ENCODE measurements around the gene ZFPM1. TPM values are rescaled to one million over a fixed set of nuclear protein-coding genes. Genes with fewer than 3 reads are reported as not detected.
A peak's percentile ranks its signal among the peaks of the same experiment; 100 is the strongest.

The ZFPM1 gene
- total RNA-seq, 2 experiments from 2014 or later, result 19.0 to 19.2 TPM

DNA sequence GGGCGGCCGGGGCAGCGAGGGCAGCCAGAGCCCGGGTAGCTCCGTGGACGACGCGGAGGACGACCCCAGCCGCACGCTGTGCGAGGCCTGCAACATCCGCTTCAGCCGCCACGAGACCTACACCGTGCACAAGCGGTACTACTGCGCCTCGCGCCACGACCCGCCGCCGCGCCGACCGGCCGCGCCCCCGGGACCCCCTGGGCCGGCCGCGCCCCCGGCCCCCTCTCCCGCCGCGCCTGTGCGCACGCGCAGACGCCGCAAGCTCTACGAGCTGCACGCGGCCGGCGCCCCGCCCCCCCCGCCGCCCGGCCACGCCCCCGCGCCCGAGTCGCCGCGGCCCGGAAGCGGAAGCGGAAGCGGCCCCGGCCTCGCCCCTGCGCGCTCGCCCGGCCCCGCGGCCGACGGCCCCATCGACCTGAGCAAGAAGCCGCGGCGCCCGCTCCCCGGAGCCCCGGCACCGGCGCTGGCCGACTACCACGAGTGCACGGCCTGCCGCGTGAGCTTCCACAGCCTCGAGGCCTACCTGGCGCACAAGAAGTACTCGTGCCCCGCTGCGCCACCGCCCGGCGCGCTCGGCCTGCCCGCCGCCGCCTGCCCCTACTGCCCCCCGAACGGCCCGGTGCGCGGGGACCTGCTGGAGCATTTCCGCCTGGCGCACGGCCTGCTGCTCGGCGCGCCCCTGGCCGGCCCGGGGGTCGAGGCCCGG, 81.0 kb downstream of the ZFPM1 start:
- Mint-ChIP-seq H3K4me3 (no peak overlapping the region), H3K27ac (no peak overlapping the region), H3K9me3 (no peaks in the 10 kb centered on the region), H3K36me3 (peaks cover 2% of the 10 kb centered on the region), H3K4me1 (peaks cover 5% of the 10 kb centered on the region), H3K27me3 (no peaks in the 10 kb centered on the region)
- POLR2A ChIA-PET, result no interaction called here
- DNase-seq (peak; percentile 91), ATAC-seq (ENCODE audit: low read depth) (peak; percentile 80)

DNA sequence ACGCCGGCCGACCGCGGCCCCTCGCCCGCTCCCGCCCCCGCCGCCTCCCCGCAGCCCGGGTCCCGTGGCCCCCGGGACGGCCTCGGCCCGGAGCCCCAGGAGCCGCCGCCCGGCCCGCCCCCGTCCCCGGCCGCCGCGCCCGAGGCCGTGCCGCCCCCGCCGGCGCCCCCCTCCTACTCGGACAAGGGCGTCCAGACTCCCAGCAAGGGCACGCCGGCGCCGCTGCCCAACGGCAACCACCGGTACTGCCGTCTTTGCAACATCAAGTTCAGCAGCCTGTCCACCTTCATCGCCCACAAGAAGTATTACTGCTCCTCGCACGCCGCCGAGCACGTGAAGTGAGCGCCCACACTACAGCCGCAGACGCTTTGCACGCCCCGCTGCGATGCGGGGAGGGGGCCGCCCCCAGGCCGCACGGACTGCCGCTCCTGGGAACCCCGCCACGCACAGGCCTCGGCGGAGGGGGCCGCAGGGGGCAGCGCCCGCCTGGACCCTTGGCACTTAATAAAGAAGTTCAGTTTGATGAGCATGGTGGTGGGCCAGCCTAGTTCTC, 81.6 kb downstream of the ZFPM1 start:
- Mint-ChIP-seq H3K4me1 (peaks cover 3% of the 10 kb centered on the region), H3K4me3 (peak overlapping the region; percentile 77), H3K36me3 (peaks cover 2% of the 10 kb centered on the region), H3K27me3 (no peaks in the 10 kb centered on the region), H3K27ac (peak overlapping the region; percentile 77), H3K9me3 (no peaks in the 10 kb centered on the region)
- no peak for DNase-seq
- peak; percentile 14 for ATAC-seq (ENCODE audit: low read depth)
- POLR2A ChIA-PET, result no interaction called here

DNA sequence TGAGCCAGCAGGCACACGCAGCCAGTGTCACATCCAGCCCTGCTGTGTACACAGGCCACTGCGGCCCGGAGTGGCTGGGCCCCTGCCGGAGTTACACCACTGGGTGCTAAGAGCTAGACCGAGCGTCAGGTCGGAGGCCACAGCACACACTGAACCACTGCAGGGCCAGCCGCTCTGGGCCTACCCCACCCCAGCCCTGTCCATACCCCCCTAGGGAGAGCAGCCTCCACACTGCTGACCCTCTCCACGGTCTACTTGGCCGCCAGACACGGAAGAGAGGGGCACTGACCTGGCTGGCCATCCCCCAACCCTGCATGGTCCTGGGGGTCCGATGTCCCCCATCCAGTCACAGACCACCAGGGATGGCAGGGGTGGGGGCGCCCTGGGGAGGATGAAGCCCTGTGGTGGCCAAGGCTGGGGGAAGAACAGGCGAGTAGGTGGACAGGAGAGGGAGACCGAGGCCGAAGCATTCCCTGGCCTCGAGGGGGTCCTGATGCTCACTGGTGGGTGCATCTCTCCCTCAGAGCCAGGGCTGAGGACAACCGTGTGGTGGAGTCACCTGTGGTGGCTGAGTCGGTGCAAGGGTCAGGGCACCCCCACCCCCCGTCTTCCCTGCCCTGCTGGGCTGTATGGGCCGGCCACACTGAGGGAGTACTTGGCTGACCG, 82.2 kb downstream of the ZFPM1 start:
- Mint-ChIP-seq H3K27ac (peak overlapping the region; percentile 75), H3K9me3 (no peaks in the 10 kb centered on the region), H3K27me3 (peaks cover 2% of the 10 kb centered on the region), H3K36me3 (peaks cover 2% of the 10 kb centered on the region), H3K4me1 (peaks cover 3% of the 10 kb centered on the region), H3K4me3 (peak overlapping the region; percentile 77)
- ATAC-seq (ENCODE audit: low read depth) (no peak), DNase-seq (no peak)
- POLR2A ChIA-PET, result interaction anchor here (0.9 kb wide), 1 partner anchor 35 kb away, joined by 3 read pairs; the partner anchor contains the start of gene ZC3H18

DNA sequence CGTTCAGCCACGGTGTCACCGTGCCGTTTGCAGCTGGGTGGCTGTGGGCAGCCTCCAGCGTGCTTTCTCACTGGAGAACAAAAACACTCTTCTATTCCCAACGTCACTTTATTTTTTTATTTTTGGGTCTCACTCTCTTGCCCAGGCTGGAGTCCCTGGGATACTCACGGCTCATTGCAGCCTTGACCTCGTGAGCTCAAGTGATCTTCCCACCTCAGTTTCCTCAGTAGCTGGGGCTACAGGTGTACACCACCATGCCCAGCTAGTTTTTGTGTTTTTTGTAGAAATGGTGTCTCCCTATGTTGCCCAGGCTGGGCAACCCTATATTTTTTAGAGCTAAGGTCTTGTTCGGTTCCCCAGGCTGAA, 82.8 kb downstream of the ZFPM1 start:
- no peaks in the 10 kb centered on the region for H3K9me3 Mint-ChIP-seq
- H3K4me3 Mint-ChIP-seq, result peak overlapping the region; percentile 77
- POLR2A ChIA-PET, result interaction anchor here (0.9 kb wide), 1 partner anchor 35 kb away, joined by 3 read pairs; the partner anchor contains the start of gene ZC3H18
- DNase-seq (no peak), ATAC-seq (ENCODE audit: low read depth) (no peak)
- H3K36me3 Mint-ChIP-seq, result peaks cover 2% of the 10 kb centered on the region
- H3K27ac Mint-ChIP-seq, result peak overlapping the region; percentile 75
- H3K27me3 Mint-ChIP-seq, result peaks cover 2% of the 10 kb centered on the region
- peaks cover 3% of the 10 kb centered on the region for H3K4me1 Mint-ChIP-seq

DNA sequence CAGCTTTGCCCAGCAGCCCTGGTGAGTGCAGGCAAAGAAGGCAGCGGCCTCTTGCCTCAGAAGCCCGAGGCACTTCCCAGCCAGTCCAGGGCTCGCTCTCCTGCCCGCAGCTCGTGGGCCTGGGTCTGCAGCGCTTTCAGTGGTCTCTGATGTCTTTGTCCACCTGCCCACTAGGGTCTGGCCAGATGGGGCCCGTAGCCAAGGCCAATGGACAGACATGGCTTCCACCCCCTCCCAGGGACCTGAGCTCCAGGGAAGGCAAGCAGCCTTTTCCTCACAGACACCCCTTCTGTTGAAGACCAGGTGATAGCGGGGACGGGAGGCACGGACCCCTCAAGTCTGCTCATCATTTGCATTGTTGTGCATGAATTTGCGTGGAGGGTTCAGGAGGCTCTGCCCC, 83.4 kb downstream of the ZFPM1 start:
- no peak for ATAC-seq (ENCODE audit: low read depth)
- Mint-ChIP-seq H3K36me3 (peaks cover 2% of the 10 kb centered on the region), H3K27me3 (peaks cover 2% of the 10 kb centered on the region), H3K9me3 (no peaks in the 10 kb centered on the region), H3K4me3 (no peak overlapping the region), H3K4me1 (peaks cover 3% of the 10 kb centered on the region), H3K27ac (no peak overlapping the region)
- DNase-seq, result no peak
- POLR2A ChIA-PET, result interaction anchor here (0.9 kb wide), 1 partner anchor 34 kb away, joined by 3 read pairs; the partner anchor contains the start of gene ZC3H18

DNA sequence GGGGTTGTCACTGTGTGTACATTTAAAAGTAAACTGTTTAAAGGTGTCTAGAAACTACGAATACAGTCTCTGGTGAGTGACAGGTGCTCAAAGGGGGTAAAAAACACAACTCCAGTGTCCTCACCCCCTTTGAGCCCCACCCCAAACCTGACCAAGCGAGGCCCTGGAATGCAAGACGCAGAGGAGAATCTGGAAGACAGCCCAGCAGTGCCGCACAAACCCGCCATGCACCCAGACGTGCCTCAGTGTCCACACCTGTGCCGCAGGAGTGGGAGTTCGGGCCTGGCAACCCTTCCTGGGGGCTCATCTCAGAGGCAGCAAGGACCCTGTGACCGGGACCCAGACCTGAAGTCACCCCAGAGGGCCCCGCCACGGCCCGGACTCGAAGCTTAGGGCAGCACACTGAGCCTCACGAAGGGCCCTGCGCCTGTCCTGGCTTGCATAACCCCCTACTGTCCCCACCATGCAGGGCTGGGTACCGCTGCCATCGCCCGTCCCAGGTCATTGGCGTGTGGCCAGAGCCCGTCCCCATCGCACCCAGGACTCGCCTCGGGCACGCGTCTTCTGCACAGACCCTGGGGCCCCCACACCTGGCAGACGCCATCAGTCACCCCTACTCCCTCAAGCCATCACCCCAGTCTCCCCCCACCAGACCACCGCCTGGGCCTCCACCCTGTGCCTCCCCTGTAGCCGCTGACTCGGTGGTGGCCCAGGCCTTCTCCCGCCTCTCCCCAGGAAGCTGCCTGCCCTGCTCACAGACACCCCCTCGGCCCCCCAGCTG, 84.1 kb downstream of the ZFPM1 start:
- peaks cover 3% of the 10 kb centered on the region for H3K4me1 Mint-ChIP-seq

DNA sequence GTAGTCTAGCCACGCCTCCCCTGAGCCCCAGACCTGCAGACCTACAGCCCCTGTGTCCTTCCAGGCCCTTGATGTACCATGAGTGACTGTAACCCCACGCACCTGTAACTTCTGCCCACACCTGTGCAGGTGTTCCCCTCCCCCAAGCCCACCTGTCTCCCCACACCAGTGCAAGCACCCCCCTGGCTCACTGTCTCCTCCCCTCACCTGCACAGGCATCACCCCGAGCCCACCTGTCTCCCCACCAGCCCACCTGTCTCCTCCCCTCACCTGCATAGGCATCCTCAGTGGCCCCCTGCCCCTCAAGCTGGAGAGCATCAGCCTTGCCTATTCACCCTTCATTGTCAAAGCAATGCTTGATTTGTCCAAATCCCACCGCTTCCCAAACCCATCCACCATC, 84.8 kb downstream of the ZFPM1 start:
- peak overlapping the region; percentile 8 for H3K4me3 Mint-ChIP-seq
- peak overlapping the region; percentile 21 for H3K27ac Mint-ChIP-seq
- POLR2A ChIA-PET, result interaction anchor here (1.0 kb wide), 1 partner anchor 85 kb away, joined by 4 read pairs; no protein-coding TSS in a partner anchor

More for the DNA sequence above, 84.1 kb downstream of the ZFPM1 start:
- peaks cover 5% of the 10 kb centered on the region for H3K27me3 Mint-ChIP-seq
- no peak overlapping the region for H3K4me3 Mint-ChIP-seq
- POLR2A ChIA-PET, result no interaction called here
- no peak for DNase-seq
- peaks cover 2% of the 10 kb centered on the region for H3K36me3 Mint-ChIP-seq
- no peak for ATAC-seq (ENCODE audit: low read depth)
- no peaks in the 10 kb centered on the region for H3K9me3 Mint-ChIP-seq
- H3K27ac Mint-ChIP-seq, result peak overlapping the region; percentile 30

DNA sequence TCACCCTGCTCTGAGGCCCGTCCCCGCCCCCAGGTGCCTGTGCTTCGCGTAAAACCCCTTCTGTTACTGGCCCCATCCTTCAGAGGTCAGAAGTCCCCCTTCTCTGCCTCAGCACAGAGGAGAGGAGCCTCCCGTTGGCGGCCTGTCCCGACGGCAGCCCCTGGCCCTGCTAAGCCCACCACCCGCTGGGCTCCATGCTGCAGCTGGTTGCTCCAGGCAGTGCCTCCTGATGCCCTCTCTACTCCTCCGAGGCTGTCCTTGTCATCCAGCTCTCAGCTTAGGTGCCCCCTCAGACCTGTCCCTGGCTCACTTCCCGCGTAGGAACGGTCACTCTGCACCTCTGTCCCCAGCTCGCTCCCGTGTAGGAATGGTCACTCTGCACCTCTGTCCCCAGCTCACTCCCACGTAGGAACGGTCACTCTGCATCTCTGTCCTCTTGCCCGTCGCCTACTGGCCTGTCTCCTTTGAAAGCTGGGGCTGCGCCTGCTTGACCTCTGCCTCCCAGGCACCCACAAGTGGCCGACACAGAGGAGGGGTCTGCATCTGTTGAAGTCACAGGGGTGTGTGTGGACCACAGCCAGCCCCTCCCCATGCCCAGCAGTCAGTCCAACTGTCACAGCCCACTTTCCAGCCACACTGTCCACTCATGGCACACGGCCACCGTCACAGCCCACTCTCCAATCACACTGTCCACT, 85.4 kb downstream of the ZFPM1 start:
- POLR2A ChIA-PET, result interaction anchor here (1.0 kb wide), 1 partner anchor 86 kb away, joined by 4 read pairs; no protein-coding TSS in a partner anchor
- ATAC-seq (ENCODE audit: low read depth) (no peak), DNase-seq (no peak)
- H3K9me3 Mint-ChIP-seq, result peaks cover 8% of the 10 kb centered on the region
- H3K36me3 Mint-ChIP-seq, result peaks cover 4% of the 10 kb centered on the region
- H3K4me1 Mint-ChIP-seq, result peaks cover 3% of the 10 kb centered on the region
- peaks cover 8% of the 10 kb centered on the region for H3K27me3 Mint-ChIP-seq
- H3K27ac Mint-ChIP-seq, result peak overlapping the region; percentile 21
- H3K4me3 Mint-ChIP-seq, result no peak overlapping the region

More for the DNA sequence above, 84.8 kb downstream of the ZFPM1 start:
- peaks cover 2% of the 10 kb centered on the region for H3K36me3 Mint-ChIP-seq
- no peak for ATAC-seq (ENCODE audit: low read depth)
- DNase-seq, result no peak
- H3K4me1 Mint-ChIP-seq, result peaks cover 3% of the 10 kb centered on the region
- H3K9me3 Mint-ChIP-seq, result peaks cover 3% of the 10 kb centered on the region
- H3K27me3 Mint-ChIP-seq, result peaks cover 6% of the 10 kb centered on the region

DNA sequence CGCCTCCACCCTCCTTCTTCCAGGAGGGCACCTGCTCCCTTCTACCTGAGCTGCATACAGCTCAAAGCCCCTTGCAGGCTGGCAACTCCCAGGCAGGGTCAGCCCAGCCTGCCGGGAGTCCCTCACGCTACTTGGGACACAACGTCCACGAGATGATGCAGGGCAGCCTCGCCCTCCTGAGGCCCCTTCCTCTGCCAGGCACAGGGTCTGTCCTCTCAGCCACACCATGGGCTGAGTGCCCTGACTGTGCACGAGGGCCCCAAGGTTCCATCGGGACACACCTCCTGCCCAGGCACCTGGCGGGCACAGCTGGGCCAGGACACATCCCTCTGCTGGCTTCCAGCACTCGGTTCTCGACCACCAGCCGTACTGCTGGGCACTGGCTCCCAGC, 86.2 kb downstream of the ZFPM1 start:
- Mint-ChIP-seq H3K27ac (no peak overlapping the region), H3K27me3 (peaks cover 8% of the 10 kb centered on the region), H3K9me3 (peaks cover 10% of the 10 kb centered on the region), H3K4me1 (peaks cover 3% of the 10 kb centered on the region), H3K4me3 (no peak overlapping the region), H3K36me3 (peaks cover 4% of the 10 kb centered on the region)
- ATAC-seq (ENCODE audit: low read depth) (no peak), DNase-seq (no peak)
- POLR2A ChIA-PET, result no interaction called here

DNA sequence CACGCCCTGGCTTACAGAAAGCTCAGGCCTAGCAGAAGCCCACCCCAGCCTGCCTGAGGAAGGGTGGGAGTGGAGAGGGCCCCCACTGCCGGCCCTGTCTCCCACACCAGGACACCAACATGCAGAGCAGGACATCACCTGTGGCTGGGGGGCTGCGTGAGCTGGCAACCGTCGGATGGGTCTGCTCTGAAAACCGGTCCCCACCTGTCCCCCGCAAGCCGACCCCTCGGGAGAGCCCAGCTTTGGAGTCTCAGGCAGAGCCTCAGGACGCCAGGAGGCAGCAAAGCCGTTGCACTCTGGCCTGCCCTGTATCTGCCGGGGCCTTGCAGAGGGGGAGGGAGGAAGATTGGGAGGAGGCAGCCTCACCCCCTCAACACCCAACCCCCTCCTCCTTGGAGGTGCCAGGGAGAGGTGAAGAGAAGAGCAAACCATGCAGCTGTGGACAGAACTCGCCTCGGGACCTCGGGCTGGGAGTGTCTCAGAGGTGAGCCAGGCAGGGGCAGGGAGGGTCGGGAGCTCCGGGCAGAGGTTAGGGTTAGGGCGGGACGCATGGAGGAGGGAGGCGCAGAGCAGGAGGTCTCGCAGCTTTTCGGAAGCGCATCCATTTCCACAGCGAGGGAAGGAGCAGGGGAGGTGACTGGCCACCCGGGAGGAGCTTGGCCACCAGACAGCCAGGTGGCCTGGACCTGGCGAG, 86.7 kb downstream of the ZFPM1 start:
- Mint-ChIP-seq H3K9me3 (peaks cover 10% of the 10 kb centered on the region), H3K27me3 (peaks cover 8% of the 10 kb centered on the region), H3K27ac (no peak overlapping the region), H3K4me3 (no peak overlapping the region), H3K4me1 (peaks cover 3% of the 10 kb centered on the region), H3K36me3 (peaks cover 4% of the 10 kb centered on the region)
- no peak for ATAC-seq (ENCODE audit: low read depth)
- POLR2A ChIA-PET, result interaction anchor here (0.5 kb wide), 1 partner anchor 93 kb away, joined by 4 read pairs; no protein-coding TSS in a partner anchor
- DNase-seq, result no peak

DNA sequence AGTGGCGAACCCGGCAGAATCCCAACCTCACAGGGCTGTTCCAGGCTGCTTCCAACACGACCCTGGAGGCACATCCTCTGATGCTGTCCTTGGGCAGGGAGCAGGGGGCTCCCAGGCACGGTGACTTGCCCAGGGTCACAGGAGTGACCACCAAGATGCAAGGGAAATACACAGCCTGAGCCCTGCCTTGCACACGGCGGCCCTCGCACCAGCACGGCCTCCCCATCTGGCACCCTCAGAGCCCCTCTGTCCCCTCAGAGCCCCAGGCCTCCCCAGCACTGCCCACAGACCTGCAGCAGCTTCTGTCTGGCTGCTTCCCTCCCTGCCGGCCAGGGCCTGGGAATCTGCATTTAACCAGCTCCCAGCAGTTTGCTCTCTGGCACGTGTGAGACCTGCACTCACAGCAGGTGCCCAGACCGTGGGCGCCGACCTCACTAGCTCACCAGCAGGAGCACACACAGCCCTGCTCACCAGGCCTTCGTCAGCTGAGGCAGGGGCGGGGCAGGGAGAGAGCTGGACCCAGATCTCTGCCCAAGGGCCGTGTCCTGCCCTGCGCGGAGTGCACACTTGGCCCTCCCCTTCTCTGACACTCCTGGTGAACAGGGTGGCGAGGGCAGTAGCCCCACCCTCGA, 87.4 kb downstream of the ZFPM1 start:
- H3K27ac Mint-ChIP-seq, result no peak overlapping the region
- peaks cover 10% of the 10 kb centered on the region for H3K9me3 Mint-ChIP-seq
- H3K27me3 Mint-ChIP-seq, result peaks cover 9% of the 10 kb centered on the region
- no peak for ATAC-seq (ENCODE audit: low read depth)
- DNase-seq, result peak; percentile 33
- peaks cover 4% of the 10 kb centered on the region for H3K36me3 Mint-ChIP-seq
- H3K4me3 Mint-ChIP-seq, result no peak overlapping the region
- POLR2A ChIA-PET, result no interaction called here
- peaks cover 3% of the 10 kb centered on the region for H3K4me1 Mint-ChIP-seq

All from activated naive CD8-positive, alpha-beta T cell treated with anti-CD3 and anti-CD28 coated beads, Interleukin-2, amount 10 ng/mL, durations not matched to agents 7 days and 5 days (primary cell).